ENCODE data around the gene TTC34.

The TTC34 gene

GRCh38 chr1:2603521-2604155, 197.9 kb downstream of the TTC34 start:
- no peak for DNase-seq

GRCh38 chr1:2602866-2603520, 198.5 kb downstream of the TTC34 start:
- no peak for DNase-seq

GRCh38 chr1:2602311-2602835, 199.1 kb downstream of the TTC34 start:
- no peak for DNase-seq

- no peak for DNase-seq
Measured at GRCh38 chr1:2601721-2602303, 199.7 kb downstream of the TTC34 start.

- no peak for DNase-seq
Measured at GRCh38 chr1:2598329-2598931, 203.1 kb downstream of the TTC34 start.

GRCh38 chr1:2597441-2598328, 203.8 kb downstream of the TTC34 start:
- no peak for DNase-seq

- no peak for DNase-seq
Measured at GRCh38 chr1:2596530-2597333, 204.8 kb downstream of the TTC34 start.

GRCh38 chr1:2595812-2596529, 205.5 kb downstream of the TTC34 start:
- DNase-seq: no peak

- no peak for DNase-seq
Measured at GRCh38 chr1:2595261-2595811, 206.2 kb downstream of the TTC34 start.

- no peak for DNase-seq
Measured at GRCh38 chr1:2594641-2595131, 206.8 kb downstream of the TTC34 start.

- peak; percentile 27 for DNase-seq
Measured at GRCh38 chr1:2594001-2594640, 207.4 kb downstream of the TTC34 start.

- DNase-seq: no peak
Measured at GRCh38 chr1:2593251-2593878, 208.1 kb downstream of the TTC34 start.

GRCh38 chr1:2592672-2593071, 208.8 kb downstream of the TTC34 start:
- no peak for DNase-seq

GRCh38 chr1:2591581-2592261, 209.8 kb downstream of the TTC34 start:
- DNase-seq: no peak

- DNase-seq: no peak
Measured at GRCh38 chr1:2591233-2591580, 210.3 kb downstream of the TTC34 start.

GRCh38 chr1:2590233-2591141, 211.0 kb downstream of the TTC34 start:
- DNase-seq: no peak

- no peak for DNase-seq
Measured at GRCh38 chr1:2589431-2590232, 211.9 kb downstream of the TTC34 start.
